Neural crest cell (in vitro differentiated cells): ENCODE data around the gene STPG3. TPM values are rescaled to one million over a fixed set of nuclear protein-coding genes. Genes with fewer than 3 reads are reported as not detected.

Experiments
- DNase-seq: peaks from one replicate; pipeline ENCODE4 v3.0.0; 2021; ENCODE audit warnings: low read depth, mixed read lengths, low spot score
- H3K27ac Mint-ChIP-seq: one replicate; pipeline ENCODE4 v1.8.0; 2021; ENCODE audit warnings: mild to moderate bottlenecking, mixed read lengths; ENCODE audit not compliant: unreplicated experiment
- H3K27me3 Mint-ChIP-seq: 2 replicates; pipeline ENCODE4 v1.8.0; 2021; ENCODE audit warnings: low read depth, mild to moderate bottlenecking, mixed read lengths
- H3K36me3 Mint-ChIP-seq: 2 replicates; pipeline ENCODE4 v1.8.0; 2021; ENCODE audit warnings: low read depth, mild to moderate bottlenecking, mixed read lengths
- H3K4me1 Mint-ChIP-seq: 2 replicates; pipeline ENCODE4 v1.8.0; 2021; ENCODE audit warnings: mixed read lengths
- H3K4me3 Mint-ChIP-seq: one replicate; pipeline ENCODE4 v1.8.0; 2021; ENCODE audit warnings: mild to moderate bottlenecking, mixed read lengths
- H3K9me3 Mint-ChIP-seq: 2 replicates; pipeline ENCODE4 v1.8.0; 2021; ENCODE audit warnings: mixed read lengths
- CTCF ChIP-seq: fragments of 200-600 bp; sonication (generic); conservative IDR thresholded peaks from 2 replicates; pipeline ENCODE4 v1.5.0; 2021; ENCODE audit warnings: antibody characterized with exemption, mild to moderate bottlenecking
- total RNA-seq: library from RNA; stranded (reverse); gene quantifications from 2 replicates; pipeline ENCODE4 v1.2.1, GENCODE V29; 2021

The STPG3 gene
- total RNA-seq, 1 donor from 2014 or later, result 0.26 TPM

- no peaks in the 10 kb centered on the region for H3K9me3 Mint-ChIP-seq
- peak; percentile 70 for TF ChIP-seq CTCF
- DNase-seq, result peak; percentile 70
- peaks cover 4% of the 10 kb centered on the region for H3K36me3 Mint-ChIP-seq
- H3K4me3 Mint-ChIP-seq, result no peak overlapping the region
- H3K27me3 Mint-ChIP-seq, result peaks cover 24% of the 10 kb centered on the region
- peaks cover 34% of the 10 kb centered on the region for H3K4me1 Mint-ChIP-seq
- no peak overlapping the region for H3K27ac Mint-ChIP-seq
Measured at GRCh38 chr9:137295238-137295811, 44.2 kb downstream of the STPG3 start.

GRCh38 chr9:137295849-137296669, 45.0 kb downstream of the STPG3 start:
- H3K27ac Mint-ChIP-seq, result no peak overlapping the region
- H3K4me3 Mint-ChIP-seq, result peak overlapping the region; percentile 74
- peaks cover 28% of the 10 kb centered on the region for H3K27me3 Mint-ChIP-seq
- peaks cover 4% of the 10 kb centered on the region for H3K36me3 Mint-ChIP-seq
- no peak for TF ChIP-seq CTCF
- peaks cover 38% of the 10 kb centered on the region for H3K4me1 Mint-ChIP-seq
- H3K9me3 Mint-ChIP-seq, result no peaks in the 10 kb centered on the region
- no peak for DNase-seq

GRCh38 chr9:137296670-137297664, 45.9 kb downstream of the STPG3 start:
- Mint-ChIP-seq H3K27me3 (peaks cover 30% of the 10 kb centered on the region), H3K27ac (peak overlapping the region; percentile 1), H3K9me3 (no peaks in the 10 kb centered on the region), H3K4me1 (peaks cover 38% of the 10 kb centered on the region), H3K36me3 (peaks cover 4% of the 10 kb centered on the region), H3K4me3 (peak overlapping the region; percentile 82)
- no peak for TF ChIP-seq CTCF
- DNase-seq, result no peak

- no peak for DNase-seq
- H3K4me1 Mint-ChIP-seq, result peaks cover 38% of the 10 kb centered on the region
- no peaks in the 10 kb centered on the region for H3K9me3 Mint-ChIP-seq
- peaks cover 30% of the 10 kb centered on the region for H3K27me3 Mint-ChIP-seq
- H3K27ac Mint-ChIP-seq, result no peak overlapping the region
- peaks cover 4% of the 10 kb centered on the region for H3K36me3 Mint-ChIP-seq
- H3K4me3 Mint-ChIP-seq, result peak overlapping the region; percentile 78
- TF ChIP-seq CTCF, result no peak
Measured at GRCh38 chr9:137297966-137298365, 46.9 kb downstream of the STPG3 start.
